ENCODE data around the gene SAA2.
A peak's percentile ranks its signal among the peaks of the same experiment; 100 is the strongest.
"Not testable (repeated sequence)": the region's sequence is repeated elsewhere in the genome, so short reads cannot be mapped to it uniquely, and the experiment has no call there.

The SAA2 gene

DNA sequence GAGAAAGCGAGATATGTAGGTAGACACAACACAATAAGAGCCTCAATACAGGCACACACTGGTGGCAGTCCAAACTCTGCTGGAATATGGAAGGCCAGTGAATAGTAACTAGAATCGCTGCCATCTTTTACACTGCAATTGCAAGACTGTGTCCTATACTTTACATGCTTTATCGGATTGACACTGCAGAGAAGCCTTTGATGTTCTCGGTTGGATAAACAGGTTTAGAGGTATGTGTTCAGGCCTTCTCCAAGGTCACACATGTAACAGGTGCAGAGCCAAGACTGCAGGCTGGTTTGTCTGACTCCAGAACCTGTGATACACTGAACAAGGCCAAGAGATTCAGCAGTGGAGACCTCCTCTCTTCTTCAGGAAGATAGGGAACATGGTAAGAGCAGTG, 22.7 kb upstream of the SAA2 start:
- no peaks in the 10 kb centered on the region for H4K20me1 ChIP-seq (ENCODE audit: insufficient read depth)
- no peak overlapping the region for H2AFZ ChIP-seq (ENCODE audit: low read depth)
- H3K36me3 ChIP-seq (ENCODE audit: insufficient read depth), result no peaks in the 10 kb centered on the region
- H3K4me2 ChIP-seq, result no peak overlapping the region
- peaks cover 11% of the 10 kb centered on the region for H3K4me1 ChIP-seq (ENCODE audit: low read depth, poor library complexity, severe bottlenecking)
- H3K4me3 ChIP-seq (IDR thresholded peaks at IDR 0.05; ENCODE audit: insufficient read depth, low read depth, low read length), result no peak overlapping the region
- no peak overlapping the region for H3K9ac ChIP-seq
- H3K79me2 ChIP-seq (ENCODE audit: insufficient read depth, low read depth), result no peaks in the 10 kb centered on the region
- TF ChIP-seq, protein P1, sequence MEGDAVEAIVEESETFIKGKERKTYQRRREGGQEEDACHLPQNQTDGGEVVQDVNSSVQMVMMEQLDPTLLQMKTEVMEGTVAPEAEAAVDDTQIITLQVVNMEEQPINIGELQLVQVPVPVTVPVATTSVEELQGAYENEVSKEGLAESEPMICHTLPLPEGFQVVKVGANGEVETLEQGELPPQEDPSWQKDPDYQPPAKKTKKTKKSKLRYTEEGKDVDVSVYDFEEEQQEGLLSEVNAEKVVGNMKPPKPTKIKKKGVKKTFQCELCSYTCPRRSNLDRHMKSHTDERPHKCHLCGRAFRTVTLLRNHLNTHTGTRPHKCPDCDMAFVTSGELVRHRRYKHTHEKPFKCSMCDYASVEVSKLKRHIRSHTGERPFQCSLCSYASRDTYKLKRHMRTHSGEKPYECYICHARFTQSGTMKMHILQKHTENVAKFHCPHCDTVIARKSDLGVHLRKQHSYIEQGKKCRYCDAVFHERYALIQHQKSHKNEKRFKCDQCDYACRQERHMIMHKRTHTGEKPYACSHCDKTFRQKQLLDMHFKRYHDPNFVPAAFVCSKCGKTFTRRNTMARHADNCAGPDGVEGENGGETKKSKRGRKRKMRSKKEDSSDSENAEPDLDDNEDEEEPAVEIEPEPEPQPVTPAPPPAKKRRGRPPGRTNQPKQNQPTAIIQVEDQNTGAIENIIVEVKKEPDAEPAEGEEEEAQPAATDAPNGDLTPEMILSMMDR (conservative IDR thresholded peaks at IDR 0.05; ENCODE audit: low read depth, low read length), result no peak
- no peak overlapping the region for H3K27ac ChIP-seq
- no peaks in the 10 kb centered on the region for H3K27me3 ChIP-seq (ENCODE audit: insufficient read depth, low read depth)

DNA sequence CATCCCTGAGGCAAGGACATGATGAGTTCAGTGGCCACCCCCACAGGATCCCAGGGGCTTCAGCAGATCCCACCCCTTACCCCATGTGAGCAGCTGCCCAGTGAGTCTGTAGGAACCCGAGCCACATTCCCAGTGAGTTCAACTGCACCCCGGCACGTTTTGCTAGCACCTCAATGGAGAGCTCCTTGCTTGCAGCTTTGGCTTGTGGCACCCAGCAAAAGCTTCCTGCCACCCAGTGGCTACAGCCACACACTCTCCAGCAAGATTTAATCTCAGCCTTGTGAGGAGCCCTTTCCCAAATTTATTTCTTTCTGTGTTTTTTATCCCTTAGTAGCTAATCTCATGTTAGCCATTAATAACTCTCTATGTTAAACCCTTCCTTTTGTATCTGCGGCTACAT, 21.6 kb upstream of the SAA2 start:
- H3K4me1 ChIP-seq (ENCODE audit: low read depth, poor library complexity, severe bottlenecking), result peaks cover 11% of the 10 kb centered on the region
- H3K4me2 ChIP-seq, result no peak overlapping the region
- H3K27me3 ChIP-seq (ENCODE audit: insufficient read depth, low read depth), result no peaks in the 10 kb centered on the region
- H3K9ac ChIP-seq, result no peak overlapping the region
- no peaks in the 10 kb centered on the region for H3K79me2 ChIP-seq (ENCODE audit: insufficient read depth, low read depth)
- no peak overlapping the region for H2AFZ ChIP-seq (ENCODE audit: low read depth)
- H3K36me3 ChIP-seq (ENCODE audit: insufficient read depth), result no peaks in the 10 kb centered on the region
- no peak overlapping the region for H3K4me3 ChIP-seq (IDR thresholded peaks at IDR 0.05; ENCODE audit: insufficient read depth, low read depth, low read length)
- TF ChIP-seq, protein P1 (conservative IDR thresholded peaks at IDR 0.05; ENCODE audit: low read depth, low read length), result no peak
- H4K20me1 ChIP-seq (ENCODE audit: insufficient read depth), result no peaks in the 10 kb centered on the region
- no peak overlapping the region for H3K27ac ChIP-seq

DNA sequence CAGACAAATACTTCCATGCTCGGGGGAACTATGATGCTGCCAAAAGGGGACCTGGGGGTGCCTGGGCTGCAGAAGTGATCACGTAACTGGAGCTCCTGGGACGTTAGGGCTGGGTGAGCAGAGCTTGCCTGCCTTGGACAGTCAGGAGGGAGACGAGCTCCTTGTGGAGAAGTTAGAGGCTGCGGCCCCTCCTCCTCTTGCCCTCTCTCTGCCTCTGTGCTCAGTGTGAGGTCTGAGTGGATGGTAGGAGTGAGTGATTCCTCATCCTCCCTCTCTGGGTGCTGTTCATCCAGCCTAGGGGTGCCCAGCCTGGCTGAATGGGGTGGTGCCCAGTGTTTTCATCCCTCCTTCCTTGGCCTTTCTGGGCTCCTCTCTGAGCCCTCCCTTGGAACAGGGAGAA, 20.8 kb upstream of the SAA2 start:
- H3K9ac ChIP-seq; H3K4me2 ChIP-seq; H3K36me3 ChIP-seq (ENCODE audit: insufficient read depth); H3K27ac ChIP-seq; H3K79me2 ChIP-seq (ENCODE audit: insufficient read depth, low read depth); H2AFZ ChIP-seq (ENCODE audit: low read depth); H3K4me3 ChIP-seq (IDR thresholded peaks at IDR 0.05; ENCODE audit: insufficient read depth, low read depth, low read length); H3K27me3 ChIP-seq (ENCODE audit: insufficient read depth, low read depth); H4K20me1 ChIP-seq (ENCODE audit: insufficient read depth): not testable (repeated sequence)
- peaks cover 11% of the 10 kb centered on the region for H3K4me1 ChIP-seq (ENCODE audit: low read depth, poor library complexity, severe bottlenecking)

DNA sequence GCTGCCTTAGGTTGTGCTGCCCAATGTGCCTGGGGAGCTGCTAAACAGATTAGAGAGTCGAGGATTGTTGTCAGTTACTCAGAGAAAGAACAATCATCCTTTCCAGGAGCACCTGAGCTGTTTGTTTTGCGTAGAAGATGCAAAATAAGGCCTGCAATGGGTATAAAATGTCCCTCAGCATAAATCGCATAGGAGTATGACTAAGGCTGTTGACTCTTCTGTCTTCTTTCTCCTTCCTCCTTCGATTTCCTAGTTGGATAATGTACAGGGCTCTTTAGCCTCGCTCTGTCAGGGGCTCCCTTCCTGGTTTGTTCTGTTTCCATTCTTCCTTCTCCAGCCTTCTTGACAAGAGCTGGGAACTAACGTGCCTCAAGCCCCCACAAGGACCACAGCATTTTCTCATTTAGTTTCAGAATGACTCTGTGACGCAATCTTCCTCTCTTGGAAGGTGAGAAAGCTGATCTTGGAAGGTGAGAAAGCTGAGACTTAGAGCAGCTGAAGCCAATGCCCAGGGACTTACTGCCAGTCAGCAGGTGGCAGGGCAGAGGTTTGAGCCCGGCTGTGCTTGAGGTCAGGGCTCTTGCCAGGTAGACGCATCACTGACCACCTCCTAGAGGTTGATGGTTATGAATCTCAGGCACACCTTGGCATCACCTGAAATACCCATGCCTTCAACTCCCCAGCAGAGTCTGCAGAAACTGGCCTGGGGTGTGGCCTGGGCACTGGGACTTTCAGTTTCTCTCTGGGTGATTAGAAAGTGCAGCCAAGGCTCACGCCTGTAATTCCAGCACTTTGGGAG, 19.1 kb upstream of the SAA2 start:
- H3K79me2 ChIP-seq (ENCODE audit: insufficient read depth, low read depth); H3K27me3 ChIP-seq (ENCODE audit: insufficient read depth, low read depth); H4K20me1 ChIP-seq (ENCODE audit: insufficient read depth); H3K36me3 ChIP-seq (ENCODE audit: insufficient read depth); H3K9ac ChIP-seq; H3K4me3 ChIP-seq (IDR thresholded peaks at IDR 0.05; ENCODE audit: insufficient read depth, low read depth, low read length): not testable (repeated sequence)
- Histone ChIP-seq H3K4me2 (peak overlapping the region; percentile 73), H3K27ac (peak overlapping the region; percentile 32; the same call in 1 of the 2 replicates), H2AFZ (ENCODE audit: low read depth) (peak overlapping the region; percentile 71; the same call in 1 of the 2 replicates), H3K4me1 (ENCODE audit: low read depth, poor library complexity, severe bottlenecking) (peaks cover 11% of the 10 kb centered on the region)

DNA sequence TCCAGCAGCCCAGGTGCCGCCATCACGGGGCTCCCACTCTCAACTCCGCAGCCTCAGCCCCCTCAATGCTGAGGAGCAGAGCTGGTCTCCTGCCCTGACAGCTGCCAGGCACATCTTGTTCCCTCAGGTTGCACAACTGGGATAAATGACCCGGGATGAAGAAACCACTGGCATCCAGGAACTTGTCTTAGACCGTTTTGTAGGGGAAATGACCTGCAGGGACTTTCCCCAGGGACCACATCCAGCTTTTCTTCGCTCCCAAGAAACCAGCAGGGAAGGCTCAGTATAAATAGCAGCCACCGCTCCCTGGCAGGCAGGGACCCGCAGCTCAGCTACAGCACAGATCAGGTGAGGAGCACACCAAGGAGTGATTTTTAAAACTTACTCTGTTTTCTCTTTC, 17.5 kb upstream of the SAA2 start, which contains the start of gene SAA1:
Gene SAA1, plus strand, starts transcription at position 316 of the 400 bp plus-strand sequence. CDS start 624 bp downstream, outside the sequence.
- Histone ChIP-seq H3K4me1 (ENCODE audit: low read depth, poor library complexity, severe bottlenecking) (peaks cover 11% of the 10 kb centered on the region), H3K27ac (no peak within 1 kb of the TSS), H3K36me3 (ENCODE audit: insufficient read depth) (no peaks in the 10 kb centered on the region), H3K27me3 (ENCODE audit: insufficient read depth, low read depth) (no peaks in the 10 kb centered on the region), H2AFZ (ENCODE audit: low read depth) (no peak within 1 kb of the TSS), H3K79me2 (ENCODE audit: insufficient read depth, low read depth) (no peaks in the 10 kb centered on the region), H3K9ac (no peak within 1 kb of the TSS), H3K4me2 (no peak within 1 kb of the TSS), H3K4me3 (IDR thresholded peaks at IDR 0.05; ENCODE audit: insufficient read depth, low read depth, low read length) (no peak within 1 kb of the TSS), H4K20me1 (ENCODE audit: insufficient read depth) (no peaks in the 10 kb centered on the region)
- TF ChIP-seq, protein P1 (conservative IDR thresholded peaks at IDR 0.05; ENCODE audit: low read depth, low read length), result no peak

All from KMS-11 (cell line).